H9 (cell line): ENCODE measurements around the gene ETF1. TPM values are rescaled to one million over a fixed set of nuclear protein-coding genes. Genes with fewer than 3 reads are reported as not detected.
A peak's percentile ranks its signal among the peaks of the same experiment; 100 is the strongest.

Experiments used
- DNase-seq: peaks from one replicate; pipeline ENCODE4 v3.0.0-alpha.2; 2017
- H2AFZ ChIP-seq: one replicate; pipeline ENCODE4 v1.6.1; 2013; ENCODE audit warnings: mild to moderate bottlenecking, low read length, control low read depth, moderate library complexity
- H2AK5ac ChIP-seq: 2 replicates; pipeline ENCODE4 v1.6.1; 2013; ENCODE audit warnings: low read length, control low read depth, mixed read lengths; ENCODE audit not compliant: insufficient read length
- H2BK120ac ChIP-seq: one replicate; pipeline ENCODE4 v1.6.1; 2013; ENCODE audit warnings: low read depth, mild to moderate bottlenecking, low read length, control low read depth, inconsistent platforms; ENCODE audit not compliant: poor library complexity, severe bottlenecking
- H2BK12ac ChIP-seq: 2 replicates; pipeline ENCODE4 v1.6.1; 2013; ENCODE audit warnings: low read length, control low read depth, mixed read lengths, low read depth; ENCODE audit not compliant: insufficient read length
- H2BK15ac ChIP-seq: 2 replicates; pipeline ENCODE4 v1.6.1; 2013; ENCODE audit warnings: low read depth, low read length, control low read depth
- H2BK20ac ChIP-seq: one replicate; pipeline ENCODE4 v1.6.1; 2013; ENCODE audit warnings: low read depth, mild to moderate bottlenecking, low read length, control low read depth, inconsistent platforms; ENCODE audit not compliant: poor library complexity, severe bottlenecking
- H2BK5ac ChIP-seq: 2 replicates; pipeline ENCODE4 v1.6.1; 2013; ENCODE audit warnings: low read length, control low read depth, mixed read lengths; ENCODE audit not compliant: insufficient read length
- H3K14ac ChIP-seq: 2 replicates; pipeline ENCODE4 v1.6.1; 2013; ENCODE audit warnings: low read length, control low read depth; ENCODE audit not compliant: insufficient read depth
- H3K18ac ChIP-seq: 2 replicates; pipeline ENCODE4 v1.6.1; 2013; ENCODE audit warnings: low read depth, mild to moderate bottlenecking, mixed read lengths, low read length, control low read depth; ENCODE audit not compliant: insufficient read length
- H3K23ac ChIP-seq: 2 replicates; pipeline ENCODE4 v1.6.1; 2013; ENCODE audit warnings: low read length, control low read depth, mixed read lengths, low read depth; ENCODE audit not compliant: insufficient read length
- H3K23me2 ChIP-seq: 2 replicates; pipeline ENCODE4 v1.6.1; 2013; ENCODE audit warnings: low read depth, mild to moderate bottlenecking, mixed read lengths, low read length, control low read depth; ENCODE audit not compliant: insufficient read length, poor library complexity, severe bottlenecking
- H3K27ac ChIP-seq: 2 replicates; pipeline ENCODE4 v1.5.1; 2013; ENCODE audit warnings: low read length, control low read depth, mixed read lengths, low read depth; ENCODE audit not compliant: insufficient read length
- H3K27me3 ChIP-seq: 2 replicates; pipeline ENCODE4 v1.6.1; 2013; ENCODE audit warnings: low read length, control low read depth, inconsistent platforms; ENCODE audit not compliant: insufficient read depth
- H3K4ac ChIP-seq: 2 replicates; pipeline ENCODE4 v1.6.1; 2013; ENCODE audit warnings: low read depth, mild to moderate bottlenecking, control low read depth, inconsistent platforms, low read length, moderate library complexity
- H3K4me1 ChIP-seq: 2 replicates; pipeline ENCODE4 v1.6.1; 2013; ENCODE audit warnings: low read length, control low read depth, inconsistent platforms; ENCODE audit not compliant: insufficient read depth
- H3K4me2 ChIP-seq: 2 replicates; pipeline ENCODE4 v1.6.1; 2013; ENCODE audit warnings: low read length, control low read depth, mixed read lengths; ENCODE audit not compliant: insufficient read length, insufficient read depth
- H3K56ac ChIP-seq: 2 replicates; pipeline ENCODE4 v1.6.1; 2013; ENCODE audit warnings: low read depth, mild to moderate bottlenecking, mixed read lengths, low read length, control low read depth; ENCODE audit not compliant: insufficient read length
- H3K79me1 ChIP-seq: 2 replicates; pipeline ENCODE4 v1.6.1; 2013; ENCODE audit warnings: low read depth, mild to moderate bottlenecking, moderate library complexity, low read length, control low read depth, inconsistent platforms; ENCODE audit not compliant: insufficient read depth, poor library complexity, severe bottlenecking
- H3K79me2 ChIP-seq: 2 replicates; pipeline ENCODE4 v1.6.1; 2013; ENCODE audit warnings: low read length, control low read depth, inconsistent platforms; ENCODE audit not compliant: insufficient read depth
- H3K9ac ChIP-seq: 2 replicates; pipeline ENCODE4 v1.6.1; 2013; ENCODE audit warnings: low read length, control low read depth, mixed read lengths; ENCODE audit not compliant: insufficient read length; ENCODE audit errors: extremely low read depth
- H3K9me3 ChIP-seq: one replicate; pipeline ENCODE4 v1.6.1; 2013; ENCODE audit warnings: low read depth, low read length, inconsistent platforms; ENCODE audit not compliant: control insufficient read depth
- H3T11ph ChIP-seq: one replicate; pipeline ENCODE4 v1.6.1; 2013; ENCODE audit warnings: mild to moderate bottlenecking, low read length, control low read depth, inconsistent platforms
- H4K20me1 ChIP-seq: one replicate; pipeline ENCODE4 v1.6.1; 2013; ENCODE audit not compliant: control insufficient read depth, insufficient read length, insufficient read depth
- H4K5ac ChIP-seq: 2 replicates; pipeline ENCODE4 v1.6.1; 2013; ENCODE audit warnings: low read depth, mild to moderate bottlenecking, mixed read lengths, low read length, control low read depth; ENCODE audit not compliant: insufficient read length
- H4K8ac ChIP-seq: replicated peaks from 2 replicates; pipeline ENCODE4 v1.6.1; 2013; ENCODE audit warnings: low read length, control low read depth, mixed read lengths, low read depth; ENCODE audit not compliant: insufficient read length
- H4K91ac ChIP-seq: 2 replicates; pipeline ENCODE4 v1.6.1; 2013; ENCODE audit warnings: low read depth, mild to moderate bottlenecking, moderate library complexity, mixed read lengths, low read length, control low read depth; ENCODE audit not compliant: insufficient read length
- H3K27ac Mint-ChIP-seq, 3 experiments: 2 replicates in 2 of 3; 3 replicates in 1 of 3; pipeline ENCODE4 v1.8.0; 2020 to 2021; ENCODE audit warnings: mixed read lengths in 3 of 3, mild to moderate bottlenecking in 1 of 3, moderate library complexity in 1 of 3
- H3K27me3 Mint-ChIP-seq: 2 replicates; pipeline ENCODE4 v1.8.0; 2021; ENCODE audit warnings: low read depth, mild to moderate bottlenecking, moderate library complexity, mixed read lengths
- H3K36me3 Mint-ChIP-seq, 3 experiments: 2 replicates in 2 of 3; 3 replicates in 1 of 3; pipeline ENCODE4 v1.8.0; 2020 to 2021; ENCODE audit warnings: low read depth in 3 of 3, mixed read lengths in 3 of 3; ENCODE audit not compliant: insufficient read depth in 1 of 3
- H3K4me1 Mint-ChIP-seq, 2 experiments: 2 replicates each; pipeline ENCODE4 v1.8.0; 2020; ENCODE audit warnings: mixed read lengths in 2 of 2
- H3K4me3 Mint-ChIP-seq, 2 experiments: 2 replicates in 1 of 2; 3 replicates in 1 of 2; pipeline ENCODE4 v1.8.0; 2020 to 2021; ENCODE audit warnings: mild to moderate bottlenecking in 2 of 2, mixed read lengths in 2 of 2, moderate library complexity in 1 of 2
- H3K9me3 Mint-ChIP-seq, 2 experiments: 2 replicates in 1 of 2; 3 replicates in 1 of 2; pipeline ENCODE4 v1.8.0; 2020; ENCODE audit warnings: mild to moderate bottlenecking in 2 of 2, mixed read lengths in 2 of 2, moderate library complexity in 1 of 2
- WGBS: extraction: QIAGEN DNeasy Blood & Tissue Kit; methylation state at CpG from one replicate; pipeline ENCODE4 v1.1.7; 2013; ENCODE audit warnings: missing lambda C conversion rate, low lambda C conversion rate, mixed read lengths; ENCODE audit not compliant: insufficient read length; ENCODE audit errors: extremely low coverage; 5-methylcytosine and 5-hydroxymethylcytosine counted together
- total RNA-seq: library from RNA; stranded (reverse); gene quantifications from 2 replicates; pipeline ENCODE4 v1.2.1, GENCODE V29; 2021
- TF ChIP-seq, protein P1 (sequence below): fragments of 200-600 bp; sonication (generic); conservative IDR thresholded peaks from 3 replicates; pipeline ENCODE4 v1.8.0; 2021; ENCODE audit warnings: antibody characterized with exemption, mild to moderate bottlenecking

ETF1 gene
- total RNA-seq, 1 experiment from 2014 or later, result 175 TPM

DNA sequence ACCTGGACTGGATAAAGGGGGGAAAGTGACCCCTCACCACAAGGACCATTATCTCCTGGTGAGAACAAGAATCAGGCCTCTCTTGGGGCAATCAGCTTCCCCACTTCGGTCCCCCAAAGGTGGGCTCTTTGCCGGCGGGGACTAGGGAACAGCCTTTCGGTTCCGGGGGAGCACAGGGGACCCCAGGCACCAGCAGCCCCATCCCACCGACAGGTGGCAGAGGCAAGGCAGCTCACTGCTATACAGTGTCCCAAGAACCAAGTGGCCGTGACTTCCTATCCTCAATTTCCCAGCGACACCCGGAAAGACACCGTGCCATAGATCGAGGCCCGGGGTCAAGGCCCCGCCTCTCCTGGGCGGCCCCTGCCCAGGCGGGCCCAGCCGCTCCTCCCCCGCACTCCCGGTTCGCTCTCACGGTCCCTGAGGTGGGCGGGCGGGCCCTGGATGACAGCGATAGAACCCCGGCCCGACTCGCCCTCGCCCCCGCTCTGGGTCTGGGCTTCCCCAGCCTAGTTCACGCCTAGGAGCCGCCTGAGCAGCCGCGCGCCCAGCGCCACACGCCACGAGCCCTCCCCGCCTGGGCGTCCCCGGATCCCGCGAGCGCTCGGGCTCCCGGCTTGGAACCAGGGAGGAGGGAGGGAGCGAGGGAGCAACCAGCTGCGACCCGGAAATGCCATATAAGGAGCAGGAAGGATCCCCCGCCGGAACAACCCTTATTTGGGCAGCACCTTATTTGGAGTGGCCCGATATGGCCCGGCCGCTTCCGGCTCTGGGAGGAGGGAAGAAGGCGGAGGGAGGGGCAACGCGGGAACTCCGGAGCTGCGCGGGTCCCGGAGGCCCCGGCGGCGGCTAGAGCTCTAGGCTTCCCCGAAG lies 78.4 kb downstream of the ETF1 start:
- no peak overlapping the region for H2AFZ ChIP-seq
- no peak overlapping the region for H3K27ac ChIP-seq
- H3K56ac ChIP-seq, result no peak overlapping the region
- H3K9me3 ChIP-seq, result no peaks in the 10 kb centered on the region
- H2BK20ac ChIP-seq, result no peak overlapping the region
- Mint-ChIP-seq H3K4me3 (peak overlapping the region; percentile 86), H3K9me3 (peaks cover 0 to 11% of the 10 kb centered on the region in 2 experiments; a peak in 2 of 5 replicates), H3K27me3 (peaks cover 19% of the 10 kb centered on the region), H3K27ac (peak overlapping the region; percentile 32 to 92 (median 83); a peak in 4 of 7 replicates), H3K36me3 (peaks cover 18 to 28% (median 26%) of the 10 kb centered on the region in 3 experiments), H3K4me1 (peaks cover 27 to 31% of the 10 kb centered on the region in 2 experiments)
- no peaks in the 10 kb centered on the region for H4K20me1 ChIP-seq
- DNase-seq, result peak; percentile 98
- no peaks in the 10 kb centered on the region for H3K79me1 ChIP-seq
- peak overlapping the region; percentile 56 for H3K9ac ChIP-seq
- no peak overlapping the region for H2BK120ac ChIP-seq
- no peak overlapping the region for H4K8ac ChIP-seq
- peak overlapping the region; percentile 67 for H3K4me2 ChIP-seq
- H3K18ac ChIP-seq, result peak overlapping the region; percentile 94
- H2BK5ac ChIP-seq, result no peak overlapping the region
- peak overlapping the region; percentile 87; the same call in 1 of the 2 replicates for H3K14ac ChIP-seq
- H4K91ac ChIP-seq, result no peak overlapping the region
- H4K5ac ChIP-seq, result no peak overlapping the region
- H2AK5ac ChIP-seq, result no peak overlapping the region
- no peak overlapping the region for H2BK15ac ChIP-seq
- H3K4me1 ChIP-seq, result no peaks in the 10 kb centered on the region
- no peak overlapping the region for H3K23ac ChIP-seq
- H2BK12ac ChIP-seq, result no peak overlapping the region
- no peak overlapping the region for H3K4ac ChIP-seq
- no peaks in the 10 kb centered on the region; the same call in 1 of the 2 replicates for H3K27me3 ChIP-seq
- H3K23me2 ChIP-seq, result peaks cover 23% of the 10 kb centered on the region
- H3T11ph ChIP-seq, result no peak overlapping the region
- TF ChIP-seq, protein P1, sequence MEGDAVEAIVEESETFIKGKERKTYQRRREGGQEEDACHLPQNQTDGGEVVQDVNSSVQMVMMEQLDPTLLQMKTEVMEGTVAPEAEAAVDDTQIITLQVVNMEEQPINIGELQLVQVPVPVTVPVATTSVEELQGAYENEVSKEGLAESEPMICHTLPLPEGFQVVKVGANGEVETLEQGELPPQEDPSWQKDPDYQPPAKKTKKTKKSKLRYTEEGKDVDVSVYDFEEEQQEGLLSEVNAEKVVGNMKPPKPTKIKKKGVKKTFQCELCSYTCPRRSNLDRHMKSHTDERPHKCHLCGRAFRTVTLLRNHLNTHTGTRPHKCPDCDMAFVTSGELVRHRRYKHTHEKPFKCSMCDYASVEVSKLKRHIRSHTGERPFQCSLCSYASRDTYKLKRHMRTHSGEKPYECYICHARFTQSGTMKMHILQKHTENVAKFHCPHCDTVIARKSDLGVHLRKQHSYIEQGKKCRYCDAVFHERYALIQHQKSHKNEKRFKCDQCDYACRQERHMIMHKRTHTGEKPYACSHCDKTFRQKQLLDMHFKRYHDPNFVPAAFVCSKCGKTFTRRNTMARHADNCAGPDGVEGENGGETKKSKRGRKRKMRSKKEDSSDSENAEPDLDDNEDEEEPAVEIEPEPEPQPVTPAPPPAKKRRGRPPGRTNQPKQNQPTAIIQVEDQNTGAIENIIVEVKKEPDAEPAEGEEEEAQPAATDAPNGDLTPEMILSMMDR, result peak; percentile 48; the same call in 2 of the 3 replicates
- no CpG with 5 or more reads among the region's 64 CpGs for WGBS
- H3K79me2 ChIP-seq, result no peaks in the 10 kb centered on the region
